Activated T-cell treated with anti-CD3 and anti-CD28 coated beads for 4 hours (primary cell): ENCODE data around the gene THBS2.

Experiments used
- DNase-seq: peaks from one replicate; pipeline ENCODE4 v3.0.0-alpha.2; 2020

The THBS2 gene

DNA sequence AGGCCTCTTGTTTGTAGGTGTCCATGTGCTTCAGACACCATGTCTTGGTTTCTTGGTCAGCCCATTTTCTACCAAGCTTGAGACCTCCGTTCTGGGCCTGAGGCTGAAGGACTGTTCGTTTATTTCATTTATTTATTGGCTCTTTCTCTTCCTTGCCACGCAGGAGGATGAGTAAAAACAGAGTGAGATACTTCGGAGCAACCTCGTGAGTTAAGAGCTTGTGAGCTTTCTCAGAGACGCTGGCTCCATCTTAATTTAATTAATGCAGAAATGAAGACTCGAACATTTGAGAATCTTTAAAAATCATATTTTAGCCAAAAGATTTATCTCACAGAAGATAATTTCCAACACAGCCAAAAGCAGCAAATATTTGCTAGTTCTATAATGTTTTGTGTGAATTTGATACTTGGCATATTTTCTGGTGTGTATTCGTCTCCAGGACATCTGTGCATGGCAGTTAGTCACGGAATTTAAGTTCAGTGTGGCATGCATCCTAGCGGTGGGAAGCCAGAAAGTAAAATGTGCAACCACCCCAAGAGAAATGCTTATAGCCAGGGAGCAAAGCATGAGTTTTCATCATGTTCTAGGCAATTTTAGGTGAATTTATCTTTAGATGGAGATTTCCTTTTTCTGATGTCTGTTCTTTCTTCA, 76.0 kb downstream of the THBS2 start:
- DNase-seq = no peak

DNA sequence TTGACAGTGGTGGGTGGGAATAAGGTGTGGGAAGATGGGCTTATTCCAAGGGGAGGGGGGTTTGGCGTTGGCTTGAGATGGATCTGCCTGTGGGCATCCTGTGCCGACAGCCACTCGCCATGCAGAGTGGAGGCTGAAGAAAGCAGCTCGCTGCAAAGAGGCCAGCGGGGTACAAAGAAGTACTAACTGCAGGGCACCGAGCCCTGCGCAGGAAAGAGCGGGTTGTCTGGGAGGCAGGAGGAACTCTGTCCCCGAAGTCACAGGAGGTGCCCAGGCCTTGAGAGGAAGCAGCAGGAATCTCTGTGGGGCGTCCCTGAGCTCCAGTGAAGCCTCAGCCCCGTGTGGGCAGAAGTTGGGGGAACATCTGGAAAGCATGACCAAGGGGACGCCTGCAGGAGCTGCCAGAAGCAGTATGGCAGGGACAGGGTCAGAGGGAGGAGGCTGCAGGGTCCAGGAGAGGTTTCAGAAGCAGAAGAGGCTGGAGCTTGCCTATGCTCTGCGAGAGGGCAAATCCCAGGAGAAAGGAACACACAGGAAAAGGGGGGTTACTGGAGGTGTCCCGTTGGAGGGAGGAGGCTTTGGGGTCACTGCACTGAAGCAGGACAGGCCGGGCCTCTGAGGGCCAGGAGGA, 77.2 kb downstream of the THBS2 start:
- DNase-seq = no peak

DNA sequence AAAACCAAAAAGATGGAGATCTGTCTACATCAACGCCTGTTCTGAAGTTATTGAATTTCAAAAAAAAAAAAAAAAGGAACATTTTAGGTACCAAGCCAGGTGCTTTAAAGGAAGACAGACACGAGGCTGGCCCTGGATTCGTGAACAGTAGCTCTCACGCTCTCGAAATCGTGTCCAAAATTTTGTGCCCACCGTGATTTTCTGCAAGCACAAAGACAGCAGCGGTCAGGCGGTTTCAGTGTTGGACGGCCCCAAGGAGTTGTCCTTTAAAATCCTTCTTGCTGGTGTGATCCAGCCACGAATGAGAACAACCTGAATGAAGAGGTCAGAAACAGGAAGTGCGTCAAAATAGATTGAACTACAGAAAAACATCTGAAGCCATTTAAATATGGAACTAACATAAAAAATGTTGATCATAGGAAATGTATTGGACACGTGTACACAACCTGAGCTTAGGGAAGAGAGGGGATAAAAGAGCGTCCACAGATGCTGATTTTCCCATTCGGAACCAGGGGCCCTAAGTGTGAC, 78.2 kb downstream of the THBS2 start:
- no peak for DNase-seq

DNA sequence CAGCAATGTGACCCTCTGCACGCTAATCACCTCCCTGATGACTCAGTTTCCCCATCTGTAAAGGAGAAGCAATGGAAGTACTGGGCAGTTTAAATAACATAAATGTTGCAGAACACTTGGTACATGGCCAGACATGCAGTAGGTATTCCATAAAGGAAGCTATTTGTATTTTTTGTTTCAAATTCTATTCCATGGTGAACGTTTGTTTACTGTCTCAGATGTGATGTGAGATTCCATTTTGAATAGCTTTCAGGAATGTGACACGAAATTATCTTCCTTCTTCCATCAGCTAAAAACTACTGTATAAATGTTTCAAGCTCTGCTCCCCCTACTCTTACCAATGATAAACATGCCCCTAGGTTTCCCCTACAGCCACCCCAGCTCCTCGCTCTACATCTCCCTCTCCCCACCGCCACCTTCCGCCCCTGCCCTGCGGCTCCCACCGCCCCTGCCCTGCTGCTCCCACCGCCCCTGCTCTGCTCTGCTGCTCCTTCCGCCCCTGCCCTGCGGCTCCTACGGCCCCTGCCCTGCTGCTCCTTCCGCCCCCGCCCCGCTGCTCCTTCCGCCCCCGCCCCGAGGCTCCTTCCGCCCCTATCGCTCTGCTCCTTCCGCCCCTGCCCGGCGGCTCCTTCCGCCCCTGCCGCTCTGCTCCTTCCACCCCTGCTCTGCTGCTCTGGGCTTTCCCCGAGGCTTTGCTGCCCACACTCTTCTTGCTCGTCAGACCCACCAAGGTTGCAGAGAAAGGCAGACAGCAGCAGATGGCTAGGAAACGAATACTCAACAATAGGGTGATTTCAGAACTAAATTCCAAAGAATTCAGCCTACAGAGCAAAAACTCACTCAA, 78.9 kb downstream of the THBS2 start:
- no peak for DNase-seq

DNA sequence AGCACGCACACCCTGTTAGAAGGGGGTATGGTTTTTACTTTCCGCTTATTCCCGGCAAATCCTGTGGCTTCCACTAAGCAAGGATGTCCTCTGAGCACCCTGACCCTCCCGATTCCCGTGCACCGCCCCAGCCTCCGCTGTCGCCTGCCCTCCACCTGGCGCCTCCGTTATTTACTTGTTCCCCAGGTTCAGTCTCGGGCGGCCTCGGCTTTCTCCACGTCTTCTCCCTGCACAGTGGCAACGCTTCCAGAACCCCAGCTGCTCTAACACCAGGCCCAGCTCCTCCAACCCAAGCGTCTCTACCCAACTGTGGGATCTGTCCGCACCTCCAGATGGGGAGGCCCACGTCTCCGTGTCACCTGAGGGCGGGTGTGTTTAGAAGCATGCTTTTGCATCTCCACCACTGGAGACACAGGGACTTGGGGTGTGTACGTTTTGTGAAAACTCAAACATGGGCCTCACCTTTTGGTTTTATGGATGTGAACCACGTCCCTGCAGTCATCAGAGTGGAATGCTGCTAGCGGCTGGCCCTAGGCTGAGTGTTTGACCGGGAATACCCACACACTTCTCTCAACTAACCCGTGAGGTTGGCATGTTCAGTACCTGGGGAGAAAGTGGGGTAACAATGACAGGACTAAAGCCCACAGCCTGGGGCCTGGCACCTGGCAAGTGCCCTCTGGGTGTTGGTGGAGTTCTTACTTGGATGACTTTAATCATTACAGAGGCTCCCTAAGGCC, 79.9 kb downstream of the THBS2 start:
- DNase-seq = no peak

DNA sequence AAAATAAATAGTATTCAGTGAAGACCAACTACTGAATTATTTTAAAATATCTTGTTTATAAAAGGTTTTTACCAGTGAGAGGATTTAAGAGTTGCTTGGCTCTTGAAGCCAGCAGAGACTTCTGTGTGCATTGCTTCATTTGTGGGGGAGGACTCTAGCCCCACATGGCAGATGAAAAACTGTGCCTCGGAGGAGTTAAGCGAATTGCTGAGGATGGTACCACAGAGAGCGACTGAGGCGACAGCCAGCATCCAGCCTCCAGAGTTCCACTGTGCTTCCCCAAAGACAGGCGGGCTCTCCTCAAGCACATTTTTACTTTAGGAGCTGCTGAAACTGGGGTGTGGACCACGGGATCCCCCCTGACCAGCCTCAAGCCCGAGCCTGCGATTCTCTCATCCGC, 80.7 kb downstream of the THBS2 start:
- no peak for DNase-seq

DNA sequence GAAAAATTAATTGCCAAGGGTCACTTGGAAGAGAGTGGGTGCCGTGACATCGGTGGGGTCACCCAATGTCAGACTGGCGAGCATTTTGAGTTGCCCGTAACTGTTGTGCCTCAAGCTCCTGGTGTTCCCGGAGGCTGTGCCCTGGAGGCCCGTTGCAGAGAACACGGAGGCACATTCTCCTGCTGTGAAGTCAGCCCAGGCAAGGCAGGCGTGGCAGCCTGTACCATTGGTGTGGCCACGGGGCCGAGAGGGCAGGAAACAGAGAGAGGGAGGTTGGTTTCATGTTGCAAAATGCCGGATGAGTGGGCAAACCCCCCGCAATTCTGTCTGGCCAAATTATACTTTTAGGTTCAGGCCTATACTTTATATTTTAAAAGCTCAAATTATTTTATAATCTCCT, 81.2 kb downstream of the THBS2 start:
- DNase-seq = no peak

DNA sequence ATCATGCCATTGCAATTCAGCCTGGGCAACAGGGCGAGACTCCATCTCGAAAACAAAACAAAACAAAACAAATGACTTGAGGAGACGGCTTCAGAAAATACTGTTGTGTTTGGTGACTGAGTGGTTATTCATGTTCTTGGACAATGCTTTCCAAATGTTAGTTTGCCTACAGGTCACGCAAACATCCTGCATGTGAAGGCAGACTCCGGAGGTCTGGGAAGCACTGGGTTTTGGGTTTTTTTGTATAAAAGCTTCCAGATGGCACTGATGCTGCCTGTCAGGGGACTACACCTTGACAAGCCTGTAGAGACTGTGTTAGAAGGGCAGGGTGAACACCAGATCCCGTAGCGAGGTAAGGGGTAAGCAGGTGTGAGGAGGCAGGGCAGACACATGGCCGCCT, 81.7 kb downstream of the THBS2 start:
- DNase-seq = no peak

DNA sequence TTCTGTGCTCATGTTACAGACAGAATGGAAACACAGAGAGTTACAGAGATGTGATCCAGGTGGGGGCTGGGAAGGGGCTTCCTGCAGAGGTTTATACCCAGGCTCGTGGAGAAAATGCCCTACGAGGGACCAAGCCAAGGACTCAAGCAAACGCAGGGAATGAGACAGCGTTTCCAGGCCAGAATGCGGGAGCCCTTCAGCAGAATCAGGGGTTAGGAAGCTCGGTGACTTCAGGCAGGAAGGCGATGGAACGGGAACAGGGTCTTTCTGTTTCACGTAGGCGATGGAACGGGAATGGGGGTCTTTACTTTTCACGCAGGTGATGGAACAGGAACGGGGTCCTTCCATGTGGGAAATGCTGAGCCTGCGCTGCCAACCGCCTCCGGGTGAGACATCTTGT, 82.6 kb downstream of the THBS2 start:
- DNase-seq = no peak

DNA sequence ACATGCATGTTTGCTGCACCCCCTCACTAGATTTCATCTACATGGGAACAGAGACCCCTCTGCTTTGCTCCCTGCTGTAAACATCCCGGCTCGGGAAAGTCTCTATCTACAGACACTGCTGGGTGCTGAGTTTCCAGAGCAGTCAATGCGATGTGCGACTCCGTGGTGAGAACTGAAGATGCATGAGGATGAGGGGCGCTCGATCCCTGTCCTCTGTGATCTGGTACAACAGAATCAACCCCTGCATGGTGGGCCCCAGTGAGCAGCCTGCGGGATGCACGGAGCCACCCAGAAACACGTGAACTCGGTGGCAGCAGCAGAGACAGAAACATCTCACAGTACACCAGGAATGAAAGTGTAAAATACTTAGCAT, 83.1 kb downstream of the THBS2 start:
- no peak for DNase-seq

DNA sequence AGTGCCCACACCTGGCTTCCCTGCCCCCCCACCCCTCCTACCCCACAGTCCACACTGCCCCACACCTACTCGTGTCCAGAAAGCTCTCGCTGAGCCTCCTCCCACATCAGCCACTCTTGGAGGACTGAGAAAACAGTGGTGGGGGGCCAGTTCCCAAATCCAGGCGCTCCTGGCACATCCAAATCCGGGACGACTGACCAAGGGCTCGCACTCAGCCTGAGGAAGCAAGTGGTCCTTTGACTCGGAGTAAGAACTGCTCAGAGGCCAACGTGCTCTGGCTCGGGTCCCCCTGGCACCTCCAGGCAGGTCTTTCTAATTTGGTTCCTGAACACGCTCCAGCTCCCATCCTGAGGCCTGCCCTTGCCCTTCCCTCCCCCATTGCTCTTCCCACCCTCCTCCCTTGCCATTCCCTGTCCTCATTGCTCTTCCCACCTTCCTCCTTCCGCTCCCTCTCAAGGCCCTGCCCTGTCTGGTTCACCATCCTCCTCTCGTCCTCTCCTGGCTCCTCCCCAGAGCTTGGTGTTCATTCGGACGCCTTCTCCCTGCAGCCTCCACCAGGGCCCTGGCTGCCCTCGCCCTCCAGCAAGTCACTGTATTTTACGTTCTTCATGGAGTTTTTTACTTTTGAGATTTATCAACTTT, 83.6 kb downstream of the THBS2 start:
- no peak for DNase-seq

DNA sequence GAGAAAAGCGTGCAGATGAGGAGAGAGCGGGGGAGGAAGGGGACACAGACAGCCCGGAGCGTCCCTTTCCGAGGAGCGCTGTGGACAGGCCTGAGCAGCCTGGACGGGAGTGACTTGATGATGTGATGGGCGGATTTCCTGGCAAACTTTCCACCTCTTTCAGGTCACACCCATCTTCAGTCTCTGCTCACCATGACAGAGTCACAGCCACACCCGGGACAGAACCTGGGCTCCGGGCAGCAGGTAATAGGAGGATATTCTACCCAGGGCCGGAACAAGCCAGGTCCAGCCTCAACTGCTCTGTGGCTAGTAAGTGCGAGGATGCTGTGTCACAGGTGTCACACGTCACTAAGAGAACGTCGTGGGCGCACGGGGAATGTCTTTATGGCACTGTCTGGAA, 84.3 kb downstream of the THBS2 start:
- DNase-seq = no peak

DNA sequence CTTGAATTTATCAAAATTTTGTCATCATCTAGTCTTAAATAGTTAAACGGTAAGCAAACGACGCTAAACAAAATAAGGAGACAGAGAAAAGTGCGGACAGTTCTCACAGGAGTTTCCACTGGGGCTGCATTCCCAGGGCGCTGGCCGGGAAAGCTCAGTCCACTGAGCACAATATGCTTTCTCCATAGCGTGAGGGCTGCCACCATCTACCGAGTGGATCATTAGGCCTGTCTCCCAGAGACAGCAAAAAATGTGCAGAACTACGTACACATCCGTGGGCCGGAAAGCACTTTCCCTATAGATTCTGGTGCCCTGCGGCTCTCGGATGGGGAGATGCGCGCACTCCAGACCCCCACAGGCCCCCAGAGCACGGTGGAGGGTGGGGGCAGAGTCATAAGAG, 84.9 kb downstream of the THBS2 start:
- DNase-seq = no peak

DNA sequence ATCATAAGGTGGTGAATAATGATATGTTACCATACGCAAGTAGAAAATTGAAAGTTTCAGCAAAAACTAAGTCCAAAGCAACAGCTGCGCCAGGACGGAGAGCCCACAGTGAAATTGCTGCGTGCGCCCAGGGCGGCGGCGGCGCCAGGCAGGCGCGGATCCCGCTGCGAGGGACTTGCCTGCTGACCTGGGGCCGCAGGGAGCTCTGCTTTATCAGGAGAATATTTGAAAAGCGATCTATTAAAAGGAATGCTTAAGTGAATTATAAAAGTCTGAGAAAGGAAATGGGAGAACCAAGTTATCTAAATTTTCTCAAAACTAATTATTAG, 85.4 kb downstream of the THBS2 start:
- DNase-seq = no peak

DNA sequence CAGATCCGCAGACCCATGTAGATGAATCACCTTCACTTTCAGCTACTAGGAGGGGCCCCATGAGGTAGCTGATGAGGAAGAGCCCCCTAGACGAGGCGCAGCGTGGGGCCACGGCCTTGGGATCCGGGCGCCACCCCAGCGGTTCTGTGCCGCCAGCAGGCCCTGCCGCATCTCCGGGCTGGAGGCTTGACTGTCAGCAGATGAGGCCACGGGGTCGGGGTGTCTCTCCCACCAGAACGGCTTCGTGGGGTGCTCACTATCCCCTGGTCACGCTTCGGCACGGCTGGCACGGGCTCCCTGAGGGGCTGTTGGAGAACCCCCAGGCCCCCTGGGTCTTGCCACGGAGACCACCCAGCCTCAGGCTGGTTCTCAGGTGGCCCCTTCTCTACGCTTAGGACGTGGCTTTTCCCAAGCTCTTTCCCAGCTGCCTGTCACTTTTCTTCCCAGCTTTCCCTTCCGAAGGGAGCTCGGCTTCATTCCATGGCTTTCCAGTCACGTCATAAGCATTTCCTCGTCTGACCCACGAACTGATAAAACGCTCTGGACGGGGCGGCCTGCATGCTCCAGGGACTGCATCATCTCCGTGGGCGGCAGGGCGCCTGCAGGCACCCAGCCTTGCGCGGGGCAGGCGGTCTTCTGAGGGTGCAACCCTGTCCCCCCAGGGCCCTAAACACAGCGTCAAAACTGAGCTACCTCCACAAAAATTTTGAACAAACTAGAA, 85.9 kb downstream of the THBS2 start:
- no peak for DNase-seq

DNA sequence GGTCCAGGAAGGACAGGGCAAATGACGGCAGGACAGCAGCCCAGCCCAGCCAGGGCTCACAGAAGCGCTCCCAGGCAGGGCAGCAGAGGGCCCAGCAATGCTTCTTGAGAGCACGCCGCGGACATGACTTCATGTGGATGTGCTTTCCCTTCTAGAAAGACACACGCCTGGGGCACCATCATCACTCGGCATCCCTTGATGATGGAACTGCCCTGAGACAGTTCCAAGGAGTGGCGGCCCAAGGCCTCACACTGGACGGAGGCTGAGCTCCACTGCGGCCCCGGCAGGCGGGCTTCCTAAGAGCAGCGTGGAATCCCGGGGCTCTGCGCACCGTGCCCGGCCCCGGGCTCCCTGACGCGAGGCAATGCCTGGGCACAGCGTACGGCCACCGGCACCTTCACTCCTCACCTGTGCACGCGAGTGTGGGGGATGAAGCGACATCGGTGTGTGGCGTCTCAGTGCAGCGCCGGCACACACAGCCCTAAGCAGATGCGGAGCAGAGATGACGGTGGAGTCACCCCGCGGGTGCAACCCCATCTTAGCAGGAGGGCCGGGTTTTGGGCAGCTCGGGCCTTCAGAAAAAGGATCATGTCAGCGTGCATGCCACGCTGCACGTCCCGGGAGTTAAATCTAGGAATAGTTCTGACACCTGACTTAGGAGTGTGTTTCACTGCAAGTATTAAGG, 86.6 kb downstream of the THBS2 start:
- DNase-seq = no peak
